ENCODE data around the gene SGCA.

The SGCA gene

GRCh38 chr17:50187394-50187725 lies 21.6 kb downstream of the SGCA start:
- TF ChIP-seq POLR2A (IDR thresholded peaks at IDR 0.05; ENCODE audit: low read depth, low read length) (no peak), TAF1 (IDR thresholded peaks at IDR 0.05; ENCODE audit: borderline replicate concordance, low read depth, low read length) (no peak), POLR2AphosphoS5 (IDR thresholded peaks at IDR 0.05; ENCODE audit: low read depth, low read length) (no peak)
- FAIRE-seq = no peak
- no peak for DNase-seq (ENCODE audit: insufficient read length)

GRCh38 chr17:50187751-50188530 lies 22.1 kb downstream of the SGCA start:
- FAIRE-seq = no peak
- no peak for DNase-seq (ENCODE audit: insufficient read length)

GRCh38 chr17:50188531-50188920 lies 22.7 kb downstream of the SGCA start:
- no peak for DNase-seq (ENCODE audit: insufficient read length)
- FAIRE-seq = no peak

More at GRCh38 chr17:50187751-50188530, 22.1 kb downstream of the SGCA start:
- TF ChIP-seq TAF1 (IDR thresholded peaks at IDR 0.05; ENCODE audit: borderline replicate concordance, low read depth, low read length) (no peak), POLR2A (IDR thresholded peaks at IDR 0.05; ENCODE audit: low read depth, low read length) (no peak), POLR2AphosphoS5 (IDR thresholded peaks at IDR 0.05; ENCODE audit: low read depth, low read length) (no peak)

GRCh38 chr17:50188921-50189549 lies 23.2 kb downstream of the SGCA start:
- DNase-seq (ENCODE audit: insufficient read length) (no peak), FAIRE-seq (no peak)

More at GRCh38 chr17:50188531-50188920, 22.7 kb downstream of the SGCA start:
- TF ChIP-seq POLR2AphosphoS5 (IDR thresholded peaks at IDR 0.05; ENCODE audit: low read depth, low read length) (no peak), POLR2A (IDR thresholded peaks at IDR 0.05; ENCODE audit: low read depth, low read length) (no peak)

GRCh38 chr17:50189550-50190292 lies 23.9 kb downstream of the SGCA start:
- DNase-seq (ENCODE audit: insufficient read length) (no peak), FAIRE-seq (no peak)
- no peak for TF ChIP-seq POLR2A (IDR thresholded peaks at IDR 0.05; ENCODE audit: low read depth, low read length)
- TF ChIP-seq TAF1 (IDR thresholded peaks at IDR 0.05; ENCODE audit: borderline replicate concordance, low read depth, low read length) = no peak
- no peak for TF ChIP-seq POLR2AphosphoS5 (IDR thresholded peaks at IDR 0.05; ENCODE audit: low read depth, low read length)

More at GRCh38 chr17:50188921-50189549, 23.2 kb downstream of the SGCA start:
- TF ChIP-seq POLR2A (IDR thresholded peaks at IDR 0.05; ENCODE audit: low read depth, low read length) (no peak), TAF1 (IDR thresholded peaks at IDR 0.05; ENCODE audit: borderline replicate concordance, low read depth, low read length) (no peak), POLR2AphosphoS5 (IDR thresholded peaks at IDR 0.05; ENCODE audit: low read depth, low read length) (no peak)

- TF ChIP-seq TAF1 (IDR thresholded peaks at IDR 0.05; ENCODE audit: borderline replicate concordance, low read depth, low read length) = no peak
- no peak for TF ChIP-seq POLR2A (IDR thresholded peaks at IDR 0.05; ENCODE audit: low read depth, low read length)
- no peak for TF ChIP-seq POLR2AphosphoS5 (IDR thresholded peaks at IDR 0.05; ENCODE audit: low read depth, low read length)
- DNase-seq (ENCODE audit: insufficient read length) = no peak
- no peak for FAIRE-seq
These were observed 24.4 kb downstream of the SGCA start for GRCh38 chr17:50190293-50190602.

- no peak for DNase-seq (ENCODE audit: insufficient read length)
- no peak for FAIRE-seq
- no peak for TF ChIP-seq TAF1 (IDR thresholded peaks at IDR 0.05; ENCODE audit: borderline replicate concordance, low read depth, low read length)
- no peak for TF ChIP-seq POLR2A (IDR thresholded peaks at IDR 0.05; ENCODE audit: low read depth, low read length)
- TF ChIP-seq POLR2AphosphoS5 (IDR thresholded peaks at IDR 0.05; ENCODE audit: low read depth, low read length) = no peak
These were observed 25.0 kb downstream of the SGCA start for GRCh38 chr17:50190603-50191358.

- DNase-seq (ENCODE audit: insufficient read length) = no peak
- TF ChIP-seq POLR2A (IDR thresholded peaks at IDR 0.05; ENCODE audit: low read depth, low read length) (no peak), POLR2AphosphoS5 (IDR thresholded peaks at IDR 0.05; ENCODE audit: low read depth, low read length) (no peak), TAF1 (IDR thresholded peaks at IDR 0.05; ENCODE audit: borderline replicate concordance, low read depth, low read length) (no peak)
- FAIRE-seq = peak; percentile 40
These were observed 25.7 kb downstream of the SGCA start for GRCh38 chr17:50191359-50192143.

GRCh38 chr17:50192144-50192617 lies 26.4 kb downstream of the SGCA start:
- DNase-seq (ENCODE audit: insufficient read length) = no peak
- FAIRE-seq = no peak
- TF ChIP-seq TAF1 (IDR thresholded peaks at IDR 0.05; ENCODE audit: borderline replicate concordance, low read depth, low read length) (no peak), POLR2A (IDR thresholded peaks at IDR 0.05; ENCODE audit: low read depth, low read length) (no peak), POLR2AphosphoS5 (IDR thresholded peaks at IDR 0.05; ENCODE audit: low read depth, low read length) (no peak)

- TF ChIP-seq POLR2A (IDR thresholded peaks at IDR 0.05; ENCODE audit: low read depth, low read length) (peak; percentile 42; the same call in 1 of the 2 replicates), POLR2AphosphoS5 (IDR thresholded peaks at IDR 0.05; ENCODE audit: low read depth, low read length) (no peak), TAF1 (IDR thresholded peaks at IDR 0.05; ENCODE audit: borderline replicate concordance, low read depth, low read length) (no peak)
- FAIRE-seq = peak; percentile 67
- DNase-seq (ENCODE audit: insufficient read length) = no peak
These were observed 26.9 kb downstream of the SGCA start for GRCh38 chr17:50192618-50193291.
